Endothelial cell of umbilical vein (primary cell): ENCODE data around the gene TMEM161A. TPM values are rescaled to one million over a fixed set of nuclear protein-coding genes. Genes with fewer than 3 reads are reported as not detected.
A peak's percentile ranks its signal among the peaks of the same experiment; 100 is the strongest.

Experiments
- BruUV-seq: library from RNA; stranded (reverse); fragments of 400-500 nt; replicated peaks from 2 replicates; lab custom pipeline; 2021; lab: Mats Ljungman, UMichigan
- CTCF ChIA-PET: fragments of 300-600, 350-600 bp; sonication (Branson Sonifier 250); formaldehyde crosslinking; loops from one replicate; lab custom pipeline; 2021; ENCODE audit warnings: antibody characterized with exemption, inconsistent platforms; lab: Charles Lee
- POLR2A ChIA-PET: fragments of 300-600, 350-600 bp; sonication (Branson Sonifier 250); formaldehyde crosslinking; loops from one replicate; lab custom pipeline; 2021; ENCODE audit warnings: antibody characterized with exemption, inconsistent platforms; lab: Charles Lee
- DNase-seq: peaks from one replicate; pipeline ENCODE4 v3.0.0-alpha.2; 2011; ENCODE audit warnings: low read depth, low spot score
- FAIRE-seq: peaks from 2 replicates; lab custom pipeline; 2011; peaks lifted over from hg19 to GRCh38; lab: Jason Lieb, UNC
- H2AFZ ChIP-seq: 2 replicates; pipeline ENCODE4 v1.6.0; 2012; ENCODE audit warnings: low read depth, low read length, control low read depth, inconsistent platforms
- H3K27ac ChIP-seq: 2 replicates; pipeline ENCODE4 v1.5.1; 2011; ENCODE audit warnings: low read depth, mild to moderate bottlenecking, control low read depth, low read length, moderate library complexity; ENCODE audit not compliant: insufficient read depth
- H3K27me3 ChIP-seq, 2 experiments: 2 replicates each; pipeline versions ENCODE4 v1.6.0 to v1.6.1; 2011; ENCODE audit warnings: low read length in 2 of 2, mixed read lengths in 1 of 2; ENCODE audit not compliant: control insufficient read depth in 2 of 2, insufficient read depth in 2 of 2
- H3K36me3 ChIP-seq, 2 experiments: 2 replicates in 1 of 2; 3 replicates in 1 of 2; pipeline ENCODE4 v1.5.1; 2011; ENCODE audit warnings: low read length in 2 of 2, mild to moderate bottlenecking in 1 of 2, moderate library complexity in 1 of 2; ENCODE audit not compliant: control insufficient read depth in 2 of 2, insufficient read depth in 2 of 2; ENCODE audit errors: extremely low read depth in 1 of 2
- H3K4me1 ChIP-seq: 3 replicates; pipeline ENCODE4 v1.5.1; 2011; ENCODE audit warnings: mild to moderate bottlenecking, low read length; ENCODE audit not compliant: control insufficient read depth, insufficient read depth; ENCODE audit errors: extremely low read depth
- H3K4me2 ChIP-seq: 2 replicates; pipeline ENCODE4 v1.6.1; 2011; ENCODE audit warnings: low read length, control low read depth, mixed read lengths; ENCODE audit not compliant: insufficient read depth
- H3K4me3 ChIP-seq, 3 experiments: fragments of 200-600 bp in 1 of 3; sonication (generic), shearing (Covaris generic) in 1 of 3; replicated peaks in 1 of 3; 2 replicates each; pipeline ENCODE4 v1.5.1; 2011 to 2016; ENCODE audit warnings: control low read depth in 3 of 3, low read length in 3 of 3, mild to moderate bottlenecking in 2 of 3, inconsistent platforms in 1 of 3, low read depth in 1 of 3, moderate library complexity in 1 of 3; ENCODE audit not compliant: insufficient read depth in 1 of 3
- H3K79me2 ChIP-seq: 2 replicates; pipeline ENCODE4 v1.6.0; 2012; ENCODE audit warnings: low read length, inconsistent platforms; ENCODE audit not compliant: control insufficient read depth, insufficient read depth
- H3K9ac ChIP-seq: replicated peaks from 2 replicates; pipeline ENCODE3; 2011; ENCODE audit warnings: low read length, control low read depth; ENCODE audit not compliant: insufficient read depth; ENCODE audit errors: extremely low read depth
- H3K9me1 ChIP-seq: replicated peaks from 3 replicates; pipeline ENCODE4 v1.6.0; 2011; ENCODE audit warnings: mild to moderate bottlenecking, low read length; ENCODE audit not compliant: control insufficient read depth, insufficient read depth; ENCODE audit errors: extremely low read depth
- H3K9me3 ChIP-seq: replicated peaks from 2 replicates; pipeline ENCODE4 v1.5.1; 2012; ENCODE audit warnings: low read length, inconsistent platforms; ENCODE audit not compliant: control insufficient read depth, insufficient read depth
- H4K20me1 ChIP-seq: replicated peaks from 2 replicates; pipeline ENCODE3; 2011; ENCODE audit warnings: mild to moderate bottlenecking, low read length; ENCODE audit not compliant: control insufficient read depth, insufficient read depth; ENCODE audit errors: extremely low read depth
- CTCF ChIP-seq, 2 donors: IDR thresholded peaks; 1 replicate in 1 of 2; 2 replicates in 1 of 2; pipeline ENCODE4 v1.5.1; 2011; ENCODE audit warnings: low read length in 2 of 2, mild to moderate bottlenecking in 2 of 2, moderate library complexity in 2 of 2, control low read depth in 1 of 2, inconsistent platforms in 1 of 2, low read depth in 1 of 2; ENCODE audit not compliant: insufficient read depth in 1 of 2; ENCODE audit errors: extremely low read depth in 1 of 2
- EZH2 ChIP-seq: IDR thresholded peaks from 2 replicates; pipeline ENCODE4 v1.6.1; 2012; ENCODE audit warnings: borderline replicate concordance, low read depth, mild to moderate bottlenecking, moderate library complexity, low read length, inconsistent platforms; ENCODE audit not compliant: severe bottlenecking
- FOS ChIP-seq: IDR thresholded peaks from 2 replicates; pipeline ENCODE4 v1.6.1; 2011; ENCODE audit warnings: mild to moderate bottlenecking, low read length, moderate library complexity, borderline replicate concordance; ENCODE audit not compliant: insufficient read depth
- GATA2 ChIP-seq: IDR thresholded peaks from 2 replicates; pipeline ENCODE4 v1.7.0; 2011; ENCODE audit warnings: low read depth, mild to moderate bottlenecking, moderate library complexity, mixed read lengths, low read length; ENCODE audit not compliant: insufficient read length, insufficient read depth
- JUN ChIP-seq: IDR thresholded peaks from 2 replicates; pipeline ENCODE4 v1.6.1; 2011; ENCODE audit warnings: borderline replicate concordance, low read depth; ENCODE audit not compliant: insufficient read length, insufficient read depth
- MAX ChIP-seq: IDR thresholded peaks from 2 replicates; pipeline ENCODE4 v1.6.1; 2011; ENCODE audit not compliant: insufficient read depth, insufficient read length
- MYC ChIP-seq: IDR thresholded peaks from one replicate; pipeline ENCODE4 v1.6.1; 2011; ENCODE audit warnings: mild to moderate bottlenecking, low read depth, low read length
- POLR2A ChIP-seq: IDR thresholded peaks from 2 replicates; pipeline ENCODE4 v1.6.1; 2012; ENCODE audit warnings: low read depth, mild to moderate bottlenecking, control low read depth, low read length
- POLR2AphosphoS5 ChIP-seq: IDR thresholded peaks from 2 replicates; pipeline ENCODE4 v1.6.1; 2012; ENCODE audit warnings: low read depth, mild to moderate bottlenecking, control low read depth, low read length, moderate library complexity; ENCODE audit not compliant: insufficient read depth
- dilution Hi-C: fragments of 300-500 bp; cut with MboI; formaldehyde crosslinking; loops from one replicate; pipeline ENCODE4 v1.15.0; 2019; ENCODE audit warnings: low sequenced_read_pairs; ENCODE audit not compliant: extremely low pct_ligation_motif_present
- intact Hi-C: fragments of 100-400 bp; cut with micrococcal nuclease; formaldehyde crosslinking; loops from one replicate; pipeline ENCODE4 v1.10.0; 2022
- polyA plus RNA-seq, 4 experiments: library from polyadenylated mRNA; depleted of rRNA in 3 of 4; stranded (reverse) in 3 of 4; unstranded in 1 of 4; fragments of >200 nt; gene quantifications; 2 replicates each; pipeline versions ENCODE4 v1.2.1 to v1.2.3, GENCODE V29; 2011 to 2012; ENCODE audit warnings: missing spikeins in 1 of 4
- total RNA-seq: library from RNA; stranded (reverse); gene quantifications from 2 replicates; pipeline ENCODE4 v1.2.3, GENCODE V29; 2021

The TMEM161A gene
- total and polyA plus RNA-seq, 2 donors (not counting 3 experiments of a cell fraction or from before 2014, with no cell fraction given): 24.1 to 54.9 TPM

- dilution Hi-C loops: no loop called here
- intact Hi-C loops: no loop called here
- Histone ChIP-seq H3K4me1 (no peaks in the 10 kb centered on the region), H3K4me3 (no peak overlapping the region), H3K79me2 (no peaks in the 10 kb centered on the region), H3K9me1 (no peaks in the 10 kb centered on the region), H3K27me3 (no peaks in the 10 kb centered on the region), H3K4me2 (no peak overlapping the region), H2AFZ (no peak overlapping the region), H3K27ac (no peak overlapping the region), H3K9ac (no peak overlapping the region), H3K36me3 (no peaks in the 10 kb centered on the region), H4K20me1 (no peaks in the 10 kb centered on the region), H3K9me3 (no peaks in the 10 kb centered on the region)
- FAIRE-seq (peak; percentile 33), DNase-seq (no peak)
- no TSS peak for BruUV-seq
- CTCF ChIA-PET: interaction anchor here (0.9 to 1.0 kb wide), 2 partner anchors 15 to 61 kb away, joined by 4 to 5 read pairs; no protein-coding TSS in a partner anchor
- TF ChIP-seq MYC (no peak), CTCF (IDR thresholded peaks at IDR 0.05; ENCODE audit: extremely low read depth in 1 of 2, insufficient read depth in 1 of 2, low read depth in 1 of 2, low read length in 2 of 2) (no peak), POLR2AphosphoS5 (no peak), POLR2A (no peak), FOS (no peak), MAX (no peak), EZH2 (no peak), GATA2 (no peak), JUN (no peak)
- POLR2A ChIA-PET: no interaction called here
Measured at GRCh38 chr19:19074196-19074882, 63.9 kb downstream of the TMEM161A start.
